ENCODE data around the gene ZNF385A.

ZNF385A gene

GRCh38 chr12:54394281-54394719 lies 9.8 kb upstream of the ZNF385A start (continued):
- TF ChIP-seq ZBTB8A (tag by site-specific recombination; IDR thresholded peaks at IDR 0.05) (no peak), TRIM28 (IDR thresholded peaks at IDR 0.05; ENCODE audit: borderline replicate concordance, low read length) (peak; percentile 53; the same call in 1 of the 2 replicates), REPIN1 (tag by site-specific recombination; IDR thresholded peaks at IDR 0.05; ENCODE audit: low read depth) (no peak), ZNF114 (tag by site-specific recombination; IDR thresholded peaks at IDR 0.05) (no peak)

- TF ChIP-seq, protein P1, sequence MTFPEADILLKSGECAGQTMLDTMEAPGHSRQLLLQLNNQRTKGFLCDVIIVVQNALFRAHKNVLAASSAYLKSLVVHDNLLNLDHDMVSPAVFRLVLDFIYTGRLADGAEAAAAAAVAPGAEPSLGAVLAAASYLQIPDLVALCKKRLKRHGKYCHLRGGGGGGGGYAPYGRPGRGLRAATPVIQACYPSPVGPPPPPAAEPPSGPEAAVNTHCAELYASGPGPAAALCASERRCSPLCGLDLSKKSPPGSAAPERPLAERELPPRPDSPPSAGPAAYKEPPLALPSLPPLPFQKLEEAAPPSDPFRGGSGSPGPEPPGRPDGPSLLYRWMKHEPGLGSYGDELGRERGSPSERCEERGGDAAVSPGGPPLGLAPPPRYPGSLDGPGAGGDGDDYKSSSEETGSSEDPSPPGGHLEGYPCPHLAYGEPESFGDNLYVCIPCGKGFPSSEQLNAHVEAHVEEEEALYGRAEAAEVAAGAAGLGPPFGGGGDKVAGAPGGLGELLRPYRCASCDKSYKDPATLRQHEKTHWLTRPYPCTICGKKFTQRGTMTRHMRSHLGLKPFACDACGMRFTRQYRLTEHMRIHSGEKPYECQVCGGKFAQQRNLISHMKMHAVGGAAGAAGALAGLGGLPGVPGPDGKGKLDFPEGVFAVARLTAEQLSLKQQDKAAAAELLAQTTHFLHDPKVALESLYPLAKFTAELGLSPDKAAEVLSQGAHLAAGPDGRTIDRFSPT (tag by site-specific recombination; IDR thresholded peaks at IDR 0.05): no peak
- TF ChIP-seq KLF9 (tag by site-specific recombination; IDR thresholded peaks at IDR 0.05; ENCODE audit: low read depth): no peak
- no peak for TF ChIP-seq ZBTB17 (tag by site-specific recombination; IDR thresholded peaks at IDR 0.05)
- no peak for TF ChIP-seq MYNN (tag by site-specific recombination; IDR thresholded peaks at IDR 0.05; ENCODE audit: borderline replicate concordance)
- TF ChIP-seq ZNF426 (tag by site-specific recombination; IDR thresholded peaks at IDR 0.05): no peak
- TF ChIP-seq ZNF76 (tag by site-specific recombination; IDR thresholded peaks at IDR 0.05; ENCODE audit: borderline replicate concordance, low read depth): no peak
- no peak for TF ChIP-seq ZNF701 (tag by site-specific recombination; IDR thresholded peaks at IDR 0.05)
- TF ChIP-seq ZNF48 (tag by site-specific recombination; IDR thresholded peaks at IDR 0.05): no peak
- TF ChIP-seq ZNF211 (tag by site-specific recombination; IDR thresholded peaks at IDR 0.05; ENCODE audit: low read depth): no peak
- no peak for TF ChIP-seq ZNF785 (tag by site-specific recombination; IDR thresholded peaks at IDR 0.05)
- no peak for TF ChIP-seq ZNF626 (tag by site-specific recombination; IDR thresholded peaks at IDR 0.05)
- no peak for TF ChIP-seq IKZF3 (tag by site-specific recombination; IDR thresholded peaks at IDR 0.05)
- peaks cover 4% of the 10 kb centered on the region for H3K4me1 ChIP-seq (ENCODE audit: control insufficient read depth, insufficient read depth, low read length)
- H3K4me3 ChIP-seq (ENCODE audit: low read depth, low read length): no peak overlapping the region
- CTCF ChIA-PET: interaction anchor here (0.6 to 4.8 kb wide), 25 partner anchors 8 to 590 kb away, joined by 3 to 61 read pairs (median 4); partner anchors contain the start of gene HOXC10
- POLR2A ChIA-PET: interaction anchor here (0.6 kb wide), 1 partner anchor 1435 kb away, joined by 4 read pairs; no protein-coding TSS in a partner anchor
- H3K27ac ChIP-seq (ENCODE audit: extremely low read depth, low read depth, low read length): no peak overlapping the region
- H3K36me3 ChIP-seq (ENCODE audit: control insufficient read depth in 2 of 2, insufficient read depth in 1 of 2, low read length in 2 of 2): peaks cover 10 to 44% of the 10 kb centered on the region in 2 experiments
- H3K9me3 ChIP-seq (ENCODE audit: control insufficient read depth, insufficient read depth, low read depth, low read length): no peaks in the 10 kb centered on the region
Measured at GRCh38 chr12:54393743-54394142, 9.2 kb upstream of the ZNF385A start.

- no peak overlapping the region for H3K4me3 ChIP-seq (ENCODE audit: low read depth, low read length)
- H3K27ac ChIP-seq (ENCODE audit: extremely low read depth, low read depth, low read length): no peak overlapping the region
- POLR2A ChIA-PET: interaction anchor here (0.6 kb wide), 1 partner anchor 1436 kb away, joined by 4 read pairs; no protein-coding TSS in a partner anchor
- CTCF ChIA-PET: interaction anchor here (0.6 to 4.8 kb wide), 27 partner anchors 9 to 408 kb away, joined by 3 to 61 read pairs (median 4); partner anchors contain the start of gene HOXC10
- peaks cover 6 to 39% of the 10 kb centered on the region in 2 experiments for H3K36me3 ChIP-seq (ENCODE audit: control insufficient read depth in 2 of 2, insufficient read depth in 1 of 2, low read length in 2 of 2)
- H3K9me3 ChIP-seq (ENCODE audit: control insufficient read depth, insufficient read depth, low read depth, low read length): no peaks in the 10 kb centered on the region
- peaks cover 8% of the 10 kb centered on the region for H3K4me1 ChIP-seq (ENCODE audit: control insufficient read depth, insufficient read depth, low read length)
- TF ChIP-seq, protein P2, sequence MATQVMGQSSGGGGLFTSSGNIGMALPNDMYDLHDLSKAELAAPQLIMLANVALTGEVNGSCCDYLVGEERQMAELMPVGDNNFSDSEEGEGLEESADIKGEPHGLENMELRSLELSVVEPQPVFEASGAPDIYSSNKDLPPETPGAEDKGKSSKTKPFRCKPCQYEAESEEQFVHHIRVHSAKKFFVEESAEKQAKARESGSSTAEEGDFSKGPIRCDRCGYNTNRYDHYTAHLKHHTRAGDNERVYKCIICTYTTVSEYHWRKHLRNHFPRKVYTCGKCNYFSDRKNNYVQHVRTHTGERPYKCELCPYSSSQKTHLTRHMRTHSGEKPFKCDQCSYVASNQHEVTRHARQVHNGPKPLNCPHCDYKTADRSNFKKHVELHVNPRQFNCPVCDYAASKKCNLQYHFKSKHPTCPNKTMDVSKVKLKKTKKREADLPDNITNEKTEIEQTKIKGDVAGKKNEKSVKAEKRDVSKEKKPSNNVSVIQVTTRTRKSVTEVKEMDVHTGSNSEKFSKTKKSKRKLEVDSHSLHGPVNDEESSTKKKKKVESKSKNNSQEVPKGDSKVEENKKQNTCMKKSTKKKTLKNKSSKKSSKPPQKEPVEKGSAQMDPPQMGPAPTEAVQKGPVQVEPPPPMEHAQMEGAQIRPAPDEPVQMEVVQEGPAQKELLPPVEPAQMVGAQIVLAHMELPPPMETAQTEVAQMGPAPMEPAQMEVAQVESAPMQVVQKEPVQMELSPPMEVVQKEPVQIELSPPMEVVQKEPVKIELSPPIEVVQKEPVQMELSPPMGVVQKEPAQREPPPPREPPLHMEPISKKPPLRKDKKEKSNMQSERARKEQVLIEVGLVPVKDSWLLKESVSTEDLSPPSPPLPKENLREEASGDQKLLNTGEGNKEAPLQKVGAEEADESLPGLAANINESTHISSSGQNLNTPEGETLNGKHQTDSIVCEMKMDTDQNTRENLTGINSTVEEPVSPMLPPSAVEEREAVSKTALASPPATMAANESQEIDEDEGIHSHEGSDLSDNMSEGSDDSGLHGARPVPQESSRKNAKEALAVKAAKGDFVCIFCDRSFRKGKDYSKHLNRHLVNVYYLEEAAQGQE (tag by site-specific recombination; IDR thresholded peaks at IDR 0.05): no peak
- TF ChIP-seq TCF7L2 (IDR thresholded peaks at IDR 0.05; ENCODE audit: borderline replicate concordance, low read depth, low read length) (no peak), ZNF645 (tag by site-specific recombination; IDR thresholded peaks at IDR 0.05) (no peak), ZNF112 (tag by site-specific recombination; IDR thresholded peaks at IDR 0.05) (no peak), KLF8 (tag by site-specific recombination; IDR thresholded peaks at IDR 0.05) (no peak), ZNF664 (tag by site-specific recombination; IDR thresholded peaks at IDR 0.05) (no peak), ZNF19 (tag by site-specific recombination; IDR thresholded peaks at IDR 0.05; ENCODE audit: low read depth) (no peak), ZNF561 (tag by site-specific recombination; IDR thresholded peaks at IDR 0.05; ENCODE audit: borderline replicate concordance) (no peak), SP2 (tag by site-specific recombination; IDR thresholded peaks at IDR 0.05) (no peak), ZNF239 (tag by site-specific recombination; IDR thresholded peaks at IDR 0.05) (no peak), ZNF624 (tag by site-specific recombination; IDR thresholded peaks at IDR 0.05) (no peak)
- TF ChIP-seq, protein P3, sequence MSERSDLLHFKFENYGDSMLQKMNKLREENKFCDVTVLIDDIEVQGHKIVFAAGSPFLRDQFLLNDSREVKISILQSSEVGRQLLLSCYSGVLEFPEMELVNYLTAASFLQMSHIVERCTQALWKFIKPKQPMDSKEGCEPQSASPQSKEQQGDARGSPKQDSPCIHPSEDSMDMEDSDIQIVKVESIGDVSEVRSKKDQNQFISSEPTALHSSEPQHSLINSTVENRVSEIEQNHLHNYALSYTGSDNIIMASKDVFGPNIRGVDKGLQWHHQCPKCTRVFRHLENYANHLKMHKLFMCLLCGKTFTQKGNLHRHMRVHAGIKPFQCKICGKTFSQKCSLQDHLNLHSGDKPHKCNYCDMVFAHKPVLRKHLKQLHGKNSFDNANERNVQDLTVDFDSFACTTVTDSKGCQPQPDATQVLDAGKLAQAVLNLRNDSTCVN (tag by site-specific recombination; optimal IDR thresholded peaks at IDR 0.05): no peak
Measured at GRCh38 chr12:54393207-54393609, 8.7 kb upstream of the ZNF385A start.
